ENCODE data around the gene ASPSCR1. TPM values are rescaled to one million over a fixed set of nuclear protein-coding genes. Genes with fewer than 3 reads are reported as not detected.

ASPSCR1 gene
- total and polyA plus RNA-seq, 2 of the 13 experiments (the other 11 are each of a cell fraction or from before 2014, with no cell fraction given): 274 to 314 TPM

DNA sequence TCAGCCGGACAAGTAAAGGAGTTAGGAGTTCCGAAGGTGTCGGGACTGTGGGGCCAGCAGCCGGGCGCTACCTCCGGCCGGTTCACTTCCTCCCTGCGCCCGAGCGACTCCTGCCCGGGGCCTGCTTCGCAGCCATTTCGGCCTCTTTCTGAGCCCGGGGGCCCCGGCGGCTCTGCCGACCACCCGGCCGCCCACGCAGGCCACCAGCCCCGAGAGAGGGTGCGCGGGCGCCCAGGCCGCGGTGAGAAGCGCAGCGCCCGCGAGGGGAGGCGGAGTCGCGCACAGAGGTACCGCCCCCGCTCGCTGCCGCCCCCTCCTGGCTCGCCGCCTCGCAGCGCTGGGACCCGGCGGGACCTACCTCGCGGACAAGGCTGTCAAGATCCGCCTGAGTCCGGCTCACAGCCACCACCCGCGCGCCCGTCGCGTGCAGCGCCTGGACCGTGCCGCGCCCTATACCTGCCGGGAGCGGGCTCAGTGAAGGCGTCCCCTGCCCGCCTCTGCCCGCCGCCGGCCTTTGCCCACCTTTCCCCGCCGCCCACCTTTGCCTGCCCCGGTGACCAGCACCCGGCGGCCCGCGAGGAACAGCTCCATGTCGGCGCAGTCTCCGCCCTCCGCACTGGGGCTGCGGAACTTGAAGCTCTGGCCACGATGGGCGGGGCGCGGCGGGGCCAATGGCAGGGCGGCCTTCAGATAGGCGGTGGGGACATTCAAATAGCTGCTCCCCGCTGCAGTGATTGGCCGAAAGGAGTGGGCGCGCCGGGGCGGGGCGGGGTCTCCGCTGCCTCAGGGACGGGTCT lies 59.9 kb downstream of the ASPSCR1 start, which contains the start of gene DCXR (continued):
- no peak; the same call in 1 of the 2 replicates for TF ChIP-seq JDP2 (CRISPR knock-in tag; IDR thresholded peaks at IDR 0.05; ENCODE audit: borderline replicate concordance)
- 0 out of 2 replicates have a peak, but pooled peaks have one; percentile 50 for TF ChIP-seq NRL (CRISPR knock-in tag; IDR thresholded peaks at IDR 0.05; ENCODE audit: borderline replicate concordance)
- peak; percentile 80 for TF ChIP-seq MXD1 (CRISPR knock-in tag; IDR thresholded peaks at IDR 0.05)
- no peak for TF ChIP-seq STAT6 (CRISPR knock-in tag; IDR thresholded peaks at IDR 0.05; ENCODE audit: borderline replicate concordance)
- no peak for TF ChIP-seq ZNF180 (CRISPR knock-in tag; IDR thresholded peaks at IDR 0.05; ENCODE audit: borderline replicate concordance, low read depth)
- no peak for TF ChIP-seq CEBPB (IDR thresholded peaks at IDR 0.05; ENCODE audit: borderline replicate concordance, low read depth, low read length)
- peak; percentile 55; the same call in 1 of the 2 replicates for TF ChIP-seq SIX4 (CRISPR knock-in tag; IDR thresholded peaks at IDR 0.05)
- no peak for TF ChIP-seq ZNF317 (CRISPR knock-in tag; IDR thresholded peaks at IDR 0.05)
- TF ChIP-seq THAP11 (CRISPR knock-in tag; IDR thresholded peaks at IDR 0.05): peak; percentile 83
- TF ChIP-seq, protein P1, sequence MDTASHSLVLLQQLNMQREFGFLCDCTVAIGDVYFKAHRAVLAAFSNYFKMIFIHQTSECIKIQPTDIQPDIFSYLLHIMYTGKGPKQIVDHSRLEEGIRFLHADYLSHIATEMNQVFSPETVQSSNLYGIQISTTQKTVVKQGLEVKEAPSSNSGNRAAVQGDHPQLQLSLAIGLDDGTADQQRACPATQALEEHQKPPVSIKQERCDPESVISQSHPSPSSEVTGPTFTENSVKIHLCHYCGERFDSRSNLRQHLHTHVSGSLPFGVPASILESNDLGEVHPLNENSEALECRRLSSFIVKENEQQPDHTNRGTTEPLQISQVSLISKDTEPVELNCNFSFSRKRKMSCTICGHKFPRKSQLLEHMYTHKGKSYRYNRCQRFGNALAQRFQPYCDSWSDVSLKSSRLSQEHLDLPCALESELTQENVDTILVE (CRISPR knock-in tag; IDR thresholded peaks at IDR 0.05): no peak; the same call in 1 of the 2 replicates
- peak; percentile 99 for TF ChIP-seq KLF6 (CRISPR knock-in tag; IDR thresholded peaks at IDR 0.05)
- no peak for TF ChIP-seq NFE2 (CRISPR knock-in tag; IDR thresholded peaks at IDR 0.05)
- TF ChIP-seq MAFK (conservative IDR thresholded peaks at IDR 0.05 in 1 of 2, IDR thresholded peaks at IDR 0.05 in 1 of 2; ENCODE audit: low read length in 2 of 2): no peak
- TF ChIP-seq ATF7 (IDR thresholded peaks at IDR 0.05): no peak
- TF ChIP-seq ATF7 (CRISPR knock-in tag; IDR thresholded peaks at IDR 0.05): no peak; the same call in 1 of the 2 replicates
- TF ChIP-seq KAT7 (CRISPR knock-in tag; IDR thresholded peaks at IDR 0.05; ENCODE audit: borderline replicate concordance): peak; percentile 94
- TF ChIP-seq FLYWCH1 (CRISPR knock-in tag; IDR thresholded peaks at IDR 0.05): no peak
- no peak for TF ChIP-seq MAFF (IDR thresholded peaks at IDR 0.05; ENCODE audit: low read depth, low read length)
- 0 out of 2 replicates have a peak, but pooled peaks have one; percentile 55 for TF ChIP-seq ZNF550 (CRISPR knock-in tag; IDR thresholded peaks at IDR 0.05; ENCODE audit: borderline replicate concordance)
- TF ChIP-seq, protein P2, sequence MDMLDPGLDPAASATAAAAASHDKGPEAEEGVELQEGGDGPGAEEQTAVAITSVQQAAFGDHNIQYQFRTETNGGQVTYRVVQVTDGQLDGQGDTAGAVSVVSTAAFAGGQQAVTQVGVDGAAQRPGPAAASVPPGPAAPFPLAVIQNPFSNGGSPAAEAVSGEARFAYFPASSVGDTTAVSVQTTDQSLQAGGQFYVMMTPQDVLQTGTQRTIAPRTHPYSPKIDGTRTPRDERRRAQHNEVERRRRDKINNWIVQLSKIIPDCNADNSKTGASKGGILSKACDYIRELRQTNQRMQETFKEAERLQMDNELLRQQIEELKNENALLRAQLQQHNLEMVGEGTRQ (IDR thresholded peaks at IDR 0.05; ENCODE audit: low read depth, low read length): no peak
- TF ChIP-seq, protein P2 (CRISPR knock-in tag; IDR thresholded peaks at IDR 0.05; ENCODE audit: borderline replicate concordance): no peak; the same call in 1 of the 2 replicates
- TF ChIP-seq KMT2B (CRISPR knock-in tag; IDR thresholded peaks at IDR 0.05): peak; percentile 42; the same call in 1 of the 2 replicates
- no peak for TF ChIP-seq CHD2 (IDR thresholded peaks at IDR 0.05; ENCODE audit: low read depth, low read length)
- peak; percentile 95 for TF ChIP-seq ZNF883 (CRISPR knock-in tag; IDR thresholded peaks at IDR 0.05; ENCODE audit: not compliant biosample characterization)
